Measurements from ENCODE around the gene LYAR. TPM values are rescaled to one million over a fixed set of nuclear protein-coding genes. Genes with fewer than 3 reads are reported as not detected.

Gene LYAR
- polyA plus RNA-seq, 2 donors: 15.7 to 17.2 TPM

DNA sequence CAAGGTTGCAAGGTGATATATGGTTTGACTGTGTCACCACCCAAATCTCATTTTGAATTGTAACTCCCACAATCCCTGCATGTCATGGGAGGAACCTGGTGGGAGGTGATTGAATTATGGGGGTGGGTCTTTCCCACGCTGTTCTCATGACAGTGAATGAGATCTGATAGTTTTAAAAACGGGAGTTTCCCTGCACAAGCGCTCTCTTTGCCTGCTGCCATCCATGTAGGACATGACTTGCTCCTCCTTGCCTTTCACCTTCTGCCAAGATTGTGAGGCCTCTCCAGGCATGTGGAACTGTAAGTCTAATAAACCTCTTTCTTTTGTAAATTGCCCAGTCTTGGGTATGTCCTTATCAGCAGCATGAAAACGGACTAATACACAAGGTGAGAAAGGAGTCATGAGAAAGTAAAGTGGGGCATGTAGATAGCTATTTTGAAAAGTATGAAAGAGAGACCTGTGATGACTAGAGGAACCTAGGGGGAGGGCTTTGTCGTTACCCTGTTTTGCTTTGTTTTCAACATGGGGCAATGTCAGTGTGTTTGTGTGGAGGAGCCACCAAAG is 6.4 kb upstream of the LYAR start:
- WGBS, 2 donors: 94 to 97% methylated on average over 5 of the region's 5 CpGs
- Histone ChIP-seq H3K27ac (ENCODE audit: low read depth in 2 of 2, low read length in 1 of 2) (no peak overlapping the region), H3K36me3 (ENCODE audit: control insufficient read depth in 2 of 2, insufficient read depth in 2 of 2, low read length in 1 of 2) (peaks cover 0 to 7% of the 10 kb centered on the region in 2 donors), H3K9me3 (ENCODE audit: control insufficient read depth in 2 of 2, insufficient read depth in 1 of 2, low read depth in 1 of 2, low read length in 1 of 2) (no peaks in the 10 kb centered on the region), H3K27me3 (ENCODE audit: control insufficient read depth in 1 of 2, insufficient read depth in 2 of 2, low read length in 2 of 2) (no peaks in the 10 kb centered on the region), H3K4me3 (ENCODE audit: low read depth in 1 of 2, low read length in 2 of 2) (no peak overlapping the region), H3K4me1 (ENCODE audit: control insufficient read depth in 2 of 2, insufficient read depth in 2 of 2, low read length in 1 of 2) (no peaks in the 10 kb centered on the region)

DNA sequence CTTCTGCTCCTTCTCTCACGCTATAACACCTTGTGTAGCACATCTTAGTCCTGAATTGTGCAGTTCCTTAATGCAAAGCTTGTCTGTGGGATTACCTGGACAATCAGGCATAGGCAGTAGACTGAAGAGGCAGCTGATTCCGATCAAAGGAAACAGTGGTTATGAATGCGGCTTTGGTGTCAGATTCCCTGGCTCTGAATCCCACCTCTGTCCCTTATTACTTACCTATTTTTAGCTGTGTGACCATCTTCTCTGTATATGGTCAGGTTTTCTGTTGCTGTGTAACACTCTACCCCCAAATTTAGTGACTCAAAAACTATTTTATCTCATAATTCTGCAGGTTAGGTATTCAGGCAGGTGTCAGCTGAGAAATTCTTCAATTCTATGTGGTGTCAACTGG is 3.3 kb upstream of the LYAR start:
- Histone ChIP-seq H3K27ac (ENCODE audit: low read depth in 2 of 2, low read length in 1 of 2) (no peak overlapping the region), H3K4me3 (ENCODE audit: low read depth in 1 of 2, low read length in 2 of 2) (no peak overlapping the region), H3K36me3 (ENCODE audit: control insufficient read depth in 2 of 2, insufficient read depth in 2 of 2, low read length in 1 of 2) (no peaks in the 10 kb centered on the region), H3K27me3 (ENCODE audit: control insufficient read depth in 1 of 2, insufficient read depth in 2 of 2, low read length in 2 of 2) (no peaks in the 10 kb centered on the region), H3K4me1 (ENCODE audit: control insufficient read depth in 2 of 2, insufficient read depth in 2 of 2, low read length in 1 of 2) (peaks cover 0 to 6% of the 10 kb centered on the region in 2 donors), H3K9me3 (ENCODE audit: control insufficient read depth in 2 of 2, insufficient read depth in 1 of 2, low read depth in 1 of 2, low read length in 1 of 2) (no peaks in the 10 kb centered on the region)
- WGBS, 2 donors: 97 to 99% methylated on average over 3 of the region's 3 CpGs

DNA sequence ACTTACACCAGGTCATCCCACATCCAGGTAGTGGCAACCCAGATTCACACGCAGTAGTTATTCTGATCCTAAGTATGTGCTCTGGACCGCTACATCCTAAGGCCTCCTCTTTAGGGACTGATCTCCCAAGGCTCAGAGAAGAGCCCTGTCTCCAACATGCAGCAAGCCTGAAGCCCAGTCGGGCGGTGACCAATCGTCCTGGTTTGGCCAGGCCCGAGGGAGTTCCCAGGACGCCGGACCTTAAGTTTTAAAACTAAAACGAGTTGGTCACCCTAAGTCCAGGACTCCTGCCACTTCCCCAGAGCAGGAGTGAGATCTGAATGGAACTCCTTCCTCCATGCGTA is 385 bp downstream of the LYAR start:
- peak overlapping the region; percentile 86 to 93 for H3K4me3 ChIP-seq (ENCODE audit: low read depth in 1 of 2, low read length in 2 of 2)
- WGBS, 2 donors: 1% methylated on average over 10 of the region's 10 CpGs
- H3K36me3 ChIP-seq (ENCODE audit: control insufficient read depth in 2 of 2, insufficient read depth in 2 of 2, low read length in 1 of 2): peaks cover 2 to 4% of the 10 kb centered on the region in 2 donors
- peak overlapping the region in 1 of 2 donors; percentile 66 for H3K27ac ChIP-seq (ENCODE audit: low read depth in 2 of 2, low read length in 1 of 2)
- peaks cover 0 to 12% of the 10 kb centered on the region in 2 donors for H3K4me1 ChIP-seq (ENCODE audit: control insufficient read depth in 2 of 2, insufficient read depth in 2 of 2, low read length in 1 of 2)
- no peaks in the 10 kb centered on the region for H3K27me3 ChIP-seq (ENCODE audit: control insufficient read depth in 1 of 2, insufficient read depth in 2 of 2, low read length in 2 of 2)
- H3K9me3 ChIP-seq (ENCODE audit: control insufficient read depth in 2 of 2, insufficient read depth in 1 of 2, low read depth in 1 of 2, low read length in 1 of 2): no peaks in the 10 kb centered on the region

DNA sequence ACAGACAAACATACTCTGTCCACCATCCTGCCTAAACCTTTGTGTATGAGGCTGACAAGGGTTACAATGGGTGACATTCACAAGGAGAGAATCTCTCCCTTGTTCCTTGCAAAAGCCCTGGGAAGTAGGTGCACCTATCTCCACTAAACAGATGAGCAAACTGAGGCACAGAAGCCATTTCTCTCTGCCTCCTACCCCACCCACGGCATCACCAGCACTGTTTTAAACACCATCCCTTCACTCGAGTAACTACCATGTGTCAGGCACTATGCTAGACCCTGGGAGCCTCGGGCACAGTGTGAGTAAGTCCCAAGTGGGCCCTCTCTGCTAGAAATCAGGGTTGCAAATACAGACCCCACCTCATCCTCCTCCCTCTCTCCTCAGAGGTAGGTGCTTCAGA is 899 bp downstream of the LYAR start:
- Histone ChIP-seq H3K27me3 (ENCODE audit: control insufficient read depth in 1 of 2, insufficient read depth in 2 of 2, low read length in 2 of 2) (no peaks in the 10 kb centered on the region), H3K4me1 (ENCODE audit: control insufficient read depth in 2 of 2, insufficient read depth in 2 of 2, low read length in 1 of 2) (peaks cover 0 to 12% of the 10 kb centered on the region in 2 donors), H3K9me3 (ENCODE audit: control insufficient read depth in 2 of 2, insufficient read depth in 1 of 2, low read depth in 1 of 2, low read length in 1 of 2) (no peaks in the 10 kb centered on the region), H3K4me3 (ENCODE audit: low read depth in 1 of 2, low read length in 2 of 2) (peak overlapping the region; percentile 86 to 93), H3K36me3 (ENCODE audit: control insufficient read depth in 2 of 2, insufficient read depth in 2 of 2, low read length in 1 of 2) (peaks cover 2 to 4% of the 10 kb centered on the region in 2 donors), H3K27ac (ENCODE audit: low read depth in 2 of 2, low read length in 1 of 2) (no peak overlapping the region)
- WGBS, 2 donors: 20 to 29% methylated on average over 3 of the region's 3 CpGs

DNA sequence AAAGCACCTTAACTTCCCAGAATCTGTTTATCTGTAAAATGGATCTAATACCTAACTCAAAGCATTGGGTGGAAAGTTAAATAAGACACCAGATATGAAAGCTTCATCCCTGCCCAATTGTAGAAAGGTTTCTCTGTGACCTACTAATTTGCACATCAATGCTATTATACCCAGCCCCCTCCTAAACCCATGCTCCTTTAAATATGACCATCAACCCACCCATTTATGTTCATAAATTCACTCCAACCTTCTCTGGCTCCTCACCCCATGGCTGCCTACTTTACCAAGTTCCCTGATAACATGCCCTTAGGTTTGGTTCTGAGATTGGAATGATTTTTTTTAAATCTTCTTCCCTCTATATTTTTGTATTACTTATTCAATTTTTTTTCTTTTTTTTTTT is 1.9 kb downstream of the LYAR start:
- no peak overlapping the region for H3K27ac ChIP-seq (ENCODE audit: low read depth in 2 of 2, low read length in 1 of 2)
- no peak overlapping the region for H3K4me3 ChIP-seq (ENCODE audit: low read depth in 1 of 2, low read length in 2 of 2)
- H3K36me3 ChIP-seq (ENCODE audit: control insufficient read depth in 2 of 2, insufficient read depth in 2 of 2, low read length in 1 of 2): peaks cover 2 to 4% of the 10 kb centered on the region in 2 donors

DNA sequence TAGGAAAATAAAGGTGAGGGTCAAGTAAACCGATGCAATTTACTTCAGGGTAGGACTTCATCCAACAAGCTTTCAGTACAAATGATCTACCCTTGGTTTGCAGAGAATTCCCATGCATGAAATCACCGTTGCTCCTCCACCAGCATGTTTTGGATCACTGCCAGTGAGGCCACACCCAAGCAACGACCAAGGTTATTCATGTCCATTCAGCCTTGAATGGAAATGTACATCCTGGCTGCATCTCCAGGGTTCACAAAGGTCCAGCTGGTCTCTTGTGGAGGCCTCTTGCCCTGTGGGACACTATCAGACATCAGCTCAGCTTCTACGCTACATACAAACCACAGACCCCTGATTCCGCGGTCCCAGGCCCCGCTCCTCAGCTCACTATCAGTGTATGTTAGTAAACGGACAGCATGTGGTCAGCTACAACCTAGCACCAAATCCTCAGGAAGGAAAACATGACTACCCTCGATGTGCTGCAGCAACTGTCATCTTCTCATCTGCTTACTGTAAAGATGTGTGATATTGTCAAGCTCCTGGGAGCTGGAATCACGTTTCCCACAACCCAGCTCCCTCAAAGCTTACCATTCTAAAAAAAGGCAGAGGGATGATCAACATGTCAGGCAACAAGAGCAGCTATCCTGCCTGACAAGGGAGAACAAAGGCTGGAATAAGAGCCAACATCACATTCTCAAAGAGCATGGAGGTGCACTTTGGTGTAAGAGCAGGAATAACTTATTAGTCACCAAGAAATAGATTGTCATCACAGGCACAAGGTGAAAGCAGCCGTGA is 4.9 kb downstream of the LYAR start:
- Histone ChIP-seq H3K9me3 (ENCODE audit: control insufficient read depth in 2 of 2, insufficient read depth in 1 of 2, low read depth in 1 of 2, low read length in 1 of 2) (no peaks in the 10 kb centered on the region), H3K4me1 (ENCODE audit: control insufficient read depth in 2 of 2, insufficient read depth in 2 of 2, low read length in 1 of 2) (peaks cover 0 to 12% of the 10 kb centered on the region in 2 donors), H3K27ac (ENCODE audit: low read depth in 2 of 2, low read length in 1 of 2) (no peak overlapping the region), H3K27me3 (ENCODE audit: control insufficient read depth in 1 of 2, insufficient read depth in 2 of 2, low read length in 2 of 2) (no peaks in the 10 kb centered on the region), H3K36me3 (ENCODE audit: control insufficient read depth in 2 of 2, insufficient read depth in 2 of 2, low read length in 1 of 2) (peaks cover 2 to 9% of the 10 kb centered on the region in 2 donors), H3K4me3 (ENCODE audit: low read depth in 1 of 2, low read length in 2 of 2) (no peak overlapping the region)
- 76 to 77% methylated on average over 11 of the region's 11 CpGs for WGBS, 2 donors

More for the DNA sequence above, 1.9 kb downstream of the LYAR start:
- H3K4me1 ChIP-seq (ENCODE audit: control insufficient read depth in 2 of 2, insufficient read depth in 2 of 2, low read length in 1 of 2): peaks cover 0 to 12% of the 10 kb centered on the region in 2 donors
- no peaks in the 10 kb centered on the region for H3K27me3 ChIP-seq (ENCODE audit: control insufficient read depth in 1 of 2, insufficient read depth in 2 of 2, low read length in 2 of 2)
- H3K9me3 ChIP-seq (ENCODE audit: control insufficient read depth in 2 of 2, insufficient read depth in 1 of 2, low read depth in 1 of 2, low read length in 1 of 2): no peaks in the 10 kb centered on the region

DNA sequence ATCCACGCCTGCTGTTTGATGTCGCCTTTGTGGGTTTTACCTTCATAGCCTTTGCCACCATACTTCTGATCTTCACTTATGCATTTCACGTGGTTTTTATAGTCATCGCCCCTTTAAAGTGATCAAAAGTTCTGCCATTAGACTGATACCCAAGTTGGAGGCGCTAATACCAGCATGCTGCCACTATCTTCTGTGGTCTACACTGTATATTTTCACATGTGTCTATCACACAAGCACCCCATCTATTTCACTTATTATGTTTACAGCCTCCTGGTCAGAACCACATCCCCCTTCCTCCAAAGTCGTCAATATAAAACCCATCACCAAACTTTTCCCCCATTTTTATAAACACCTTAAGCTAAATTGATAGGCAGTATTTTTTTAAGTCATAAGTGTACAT is 8.2 kb downstream of the LYAR start:
- no peak overlapping the region for H3K4me3 ChIP-seq (ENCODE audit: low read depth in 1 of 2, low read length in 2 of 2)
- no peaks in the 10 kb centered on the region for H3K27me3 ChIP-seq (ENCODE audit: control insufficient read depth in 1 of 2, insufficient read depth in 2 of 2, low read length in 2 of 2)
- WGBS, 2 donors: 85 to 86% methylated on average over 6 of the region's 6 CpGs
- H3K4me1 ChIP-seq (ENCODE audit: control insufficient read depth in 2 of 2, insufficient read depth in 2 of 2, low read length in 1 of 2): peaks cover 0 to 5% of the 10 kb centered on the region in 2 donors
- no peak overlapping the region for H3K27ac ChIP-seq (ENCODE audit: low read depth in 2 of 2, low read length in 1 of 2)
- H3K36me3 ChIP-seq (ENCODE audit: control insufficient read depth in 2 of 2, insufficient read depth in 2 of 2, low read length in 1 of 2): peaks cover 13 to 24% of the 10 kb centered on the region in 2 donors
- H3K9me3 ChIP-seq (ENCODE audit: control insufficient read depth in 2 of 2, insufficient read depth in 1 of 2, low read depth in 1 of 2, low read length in 1 of 2): no peaks in the 10 kb centered on the region

DNA sequence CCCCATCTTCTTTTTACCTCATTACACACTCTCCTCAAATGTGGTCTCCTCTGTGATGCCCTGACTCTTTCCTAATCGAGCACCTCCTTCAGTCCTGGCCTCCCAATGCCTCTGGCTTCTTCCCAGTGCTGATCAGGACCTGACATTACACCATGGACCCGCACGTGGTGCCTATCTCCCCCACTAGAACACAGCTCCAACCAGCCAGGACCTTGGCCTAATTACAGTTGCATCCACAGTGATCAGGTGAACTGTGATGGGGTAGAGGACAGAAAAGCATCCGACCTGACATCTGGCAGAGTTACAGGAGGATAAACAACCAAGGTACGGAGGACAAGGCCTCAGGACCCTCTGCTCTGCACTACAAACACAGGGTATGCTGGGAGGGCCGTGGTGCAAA is 12.4 kb downstream of the LYAR start:
- Histone ChIP-seq H3K36me3 (ENCODE audit: control insufficient read depth in 2 of 2, insufficient read depth in 2 of 2, low read length in 1 of 2) (peaks cover 22 to 30% of the 10 kb centered on the region in 2 donors), H3K9me3 (ENCODE audit: control insufficient read depth in 2 of 2, insufficient read depth in 1 of 2, low read depth in 1 of 2, low read length in 1 of 2) (no peaks in the 10 kb centered on the region), H3K4me3 (ENCODE audit: low read depth in 1 of 2, low read length in 2 of 2) (no peak overlapping the region), H3K27me3 (ENCODE audit: control insufficient read depth in 1 of 2, insufficient read depth in 2 of 2, low read length in 2 of 2) (no peaks in the 10 kb centered on the region), H3K27ac (ENCODE audit: low read depth in 2 of 2, low read length in 1 of 2) (no peak overlapping the region), H3K4me1 (ENCODE audit: control insufficient read depth in 2 of 2, insufficient read depth in 2 of 2, low read length in 1 of 2) (no peaks in the 10 kb centered on the region)
- WGBS, 2 donors: 79% methylated on average over 6 of the region's 6 CpGs

DNA sequence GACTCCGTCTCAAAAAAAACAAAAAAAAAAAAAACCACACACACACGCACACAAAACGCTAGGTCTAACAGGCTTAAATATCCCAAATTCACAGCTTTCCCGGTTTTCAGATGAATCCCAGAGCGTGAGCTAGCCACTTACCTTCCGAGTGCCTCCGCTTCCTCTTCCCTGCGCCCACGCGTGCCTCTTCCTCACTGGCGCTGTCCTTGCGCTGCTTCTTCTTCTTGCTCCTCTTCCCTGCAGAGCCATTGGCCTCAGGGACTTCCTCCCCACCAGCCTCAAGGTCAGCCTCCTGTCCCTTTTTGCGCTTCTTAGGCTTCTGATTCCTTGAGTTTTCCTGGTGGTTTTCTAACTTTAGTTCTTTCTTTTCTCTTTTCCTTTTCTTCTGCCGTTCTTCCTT is 15.7 kb downstream of the LYAR start:
- Histone ChIP-seq H3K27me3 (ENCODE audit: control insufficient read depth in 1 of 2, insufficient read depth in 2 of 2, low read length in 2 of 2) (no peaks in the 10 kb centered on the region), H3K9me3 (ENCODE audit: control insufficient read depth in 2 of 2, insufficient read depth in 1 of 2, low read depth in 1 of 2, low read length in 1 of 2) (no peaks in the 10 kb centered on the region), H3K36me3 (ENCODE audit: control insufficient read depth in 2 of 2, insufficient read depth in 2 of 2, low read length in 1 of 2) (peaks cover 22 to 36% of the 10 kb centered on the region in 2 donors), H3K4me1 (ENCODE audit: control insufficient read depth in 2 of 2, insufficient read depth in 2 of 2, low read length in 1 of 2) (no peaks in the 10 kb centered on the region), H3K4me3 (ENCODE audit: low read depth in 1 of 2, low read length in 2 of 2) (no peak overlapping the region), H3K27ac (ENCODE audit: low read depth in 2 of 2, low read length in 1 of 2) (no peak overlapping the region)
- 94 to 95% methylated on average over 14 of the region's 14 CpGs for WGBS, 2 donors

DNA sequence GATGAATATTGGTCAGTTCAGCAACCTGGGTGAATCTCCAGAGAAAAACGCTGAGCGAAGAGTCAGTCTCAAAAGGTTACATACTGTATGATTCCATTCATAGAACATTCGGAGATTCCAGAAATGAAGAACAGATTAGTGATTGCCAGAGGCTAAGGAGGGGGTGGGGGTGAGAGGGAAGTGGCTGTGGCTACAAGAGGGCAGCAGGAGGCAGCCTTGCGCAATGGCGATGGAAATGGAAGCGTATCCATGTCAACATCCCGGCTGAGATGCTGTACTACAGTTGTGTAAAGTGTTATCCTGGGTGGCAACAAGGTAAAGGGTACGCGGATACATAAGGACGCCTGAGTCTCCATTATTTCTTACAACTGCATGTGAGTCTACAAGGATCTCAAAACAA is 18.0 kb downstream of the LYAR start:
- Histone ChIP-seq H3K4me1 (ENCODE audit: control insufficient read depth in 2 of 2, insufficient read depth in 2 of 2, low read length in 1 of 2) (no peaks in the 10 kb centered on the region), H3K4me3 (ENCODE audit: low read depth in 1 of 2, low read length in 2 of 2) (no peak overlapping the region), H3K36me3 (ENCODE audit: control insufficient read depth in 2 of 2, insufficient read depth in 2 of 2, low read length in 1 of 2) (peaks cover 14 to 22% of the 10 kb centered on the region in 2 donors), H3K27me3 (ENCODE audit: control insufficient read depth in 1 of 2, insufficient read depth in 2 of 2, low read length in 2 of 2) (no peaks in the 10 kb centered on the region), H3K27ac (ENCODE audit: low read depth in 2 of 2, low read length in 1 of 2) (no peak overlapping the region), H3K9me3 (ENCODE audit: control insufficient read depth in 2 of 2, insufficient read depth in 1 of 2, low read depth in 1 of 2, low read length in 1 of 2) (no peaks in the 10 kb centered on the region)
- WGBS, 2 donors: 85 to 91% methylated on average over 10 of the region's 10 CpGs

Data from esophagus (tissue), 2 donors.